Raji (cell line): ENCODE measurements around the gene SERPINH1.

Source experiments
- POLR2A ChIP-seq: IDR thresholded peaks from 2 replicates; pipeline ENCODE4 v1.6.1; 2011; ENCODE audit warnings: low read depth, low read length, control low read depth; ENCODE audit not compliant: insufficient read depth

Gene SERPINH1

GRCh38 chr11:75574698-75575602, 12.9 kb downstream of the SERPINH1 start:
- no peak for TF ChIP-seq POLR2A

- TF ChIP-seq POLR2A, result no peak
These were observed 14.0 kb downstream of the SERPINH1 start for GRCh38 chr11:75576017-75576416.

- TF ChIP-seq POLR2A, result no peak
These were observed 14.5 kb downstream of the SERPINH1 start for GRCh38 chr11:75576499-75576918.

DNA sequence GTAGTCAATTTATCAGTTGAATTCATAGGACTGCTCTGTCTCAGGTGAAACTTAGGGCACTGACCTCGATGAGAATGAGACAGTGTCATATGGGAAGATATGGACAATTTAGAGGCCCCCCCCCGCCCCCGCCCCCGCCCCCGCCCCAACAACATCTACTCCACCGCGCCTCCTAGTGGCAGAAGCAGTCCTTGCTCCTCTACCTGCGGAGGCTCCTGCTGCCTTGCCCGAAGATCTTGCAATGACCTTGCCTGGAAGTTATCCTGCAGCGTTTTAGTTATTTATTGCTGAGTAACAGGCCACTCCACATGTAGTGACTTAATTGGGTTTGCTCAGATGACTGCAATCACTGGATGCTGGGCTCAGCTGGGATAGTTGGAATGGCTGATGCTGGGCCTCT, 15.2 kb downstream of the SERPINH1 start:
- TF ChIP-seq POLR2A, result no peak

DNA sequence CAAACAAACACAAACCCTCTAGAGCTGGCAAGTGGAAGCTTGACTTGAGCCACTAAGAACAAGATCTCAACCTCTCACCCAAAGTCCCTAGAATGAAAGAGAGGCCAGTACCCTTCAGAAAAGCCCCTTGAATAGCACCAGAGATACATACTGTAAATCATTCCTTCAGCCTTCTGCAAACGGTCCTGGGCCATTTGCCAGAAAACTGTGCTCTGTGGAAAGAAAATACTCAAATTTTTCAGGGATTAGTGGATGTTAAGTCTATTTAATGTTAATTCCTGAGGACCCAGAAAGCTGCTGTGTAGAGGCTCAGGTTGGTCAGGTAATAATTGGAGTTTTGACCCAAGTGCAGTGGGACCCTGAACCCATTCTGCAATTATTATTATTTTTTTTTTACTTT, 16.9 kb downstream of the SERPINH1 start:
- no peak for TF ChIP-seq POLR2A

DNA sequence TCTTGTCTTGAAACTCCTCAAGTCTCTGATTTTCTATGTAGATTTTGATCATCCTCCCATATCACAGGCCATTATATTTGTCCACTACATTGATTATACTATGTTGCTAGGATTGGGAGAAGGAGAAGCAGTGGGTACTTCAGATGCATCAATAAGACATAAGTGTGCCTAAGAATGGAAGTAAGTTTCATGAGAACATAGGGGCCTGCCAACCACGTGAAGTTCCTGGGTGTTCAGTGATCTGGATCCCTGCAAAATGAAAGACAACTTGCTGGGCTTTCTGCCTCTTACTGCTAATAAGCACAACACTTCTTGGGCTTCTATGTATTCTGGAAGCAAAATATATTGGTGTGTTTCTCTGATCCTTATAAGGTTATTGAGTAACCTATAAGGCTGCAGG, 17.8 kb downstream of the SERPINH1 start:
- TF ChIP-seq POLR2A, result no peak

DNA sequence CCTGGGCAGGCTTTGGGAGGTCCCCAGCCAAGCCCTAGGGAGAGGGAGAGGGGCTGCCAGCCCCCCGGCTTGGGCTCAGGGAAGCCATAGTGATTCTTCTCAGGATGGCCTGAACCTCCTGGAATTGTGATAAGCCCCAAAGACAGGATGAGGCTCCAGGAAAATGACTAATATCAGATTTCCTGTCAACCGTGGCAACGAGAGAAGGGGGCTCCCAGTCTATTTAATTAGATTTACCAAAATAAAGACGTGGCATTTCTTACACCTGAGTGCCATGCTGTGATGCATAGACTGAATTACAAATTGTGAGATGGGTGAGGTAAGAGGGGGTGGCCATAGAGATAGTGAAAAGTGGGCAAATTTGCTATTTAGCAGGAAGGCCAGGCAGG, 20.4 kb downstream of the SERPINH1 start:
- TF ChIP-seq POLR2A, result no peak

GRCh38 chr11:75582895-75583717, 21.1 kb downstream of the SERPINH1 start:
- no peak for TF ChIP-seq POLR2A

GRCh38 chr11:75583718-75584658, 21.9 kb downstream of the SERPINH1 start:
- TF ChIP-seq POLR2A, result no peak

DNA sequence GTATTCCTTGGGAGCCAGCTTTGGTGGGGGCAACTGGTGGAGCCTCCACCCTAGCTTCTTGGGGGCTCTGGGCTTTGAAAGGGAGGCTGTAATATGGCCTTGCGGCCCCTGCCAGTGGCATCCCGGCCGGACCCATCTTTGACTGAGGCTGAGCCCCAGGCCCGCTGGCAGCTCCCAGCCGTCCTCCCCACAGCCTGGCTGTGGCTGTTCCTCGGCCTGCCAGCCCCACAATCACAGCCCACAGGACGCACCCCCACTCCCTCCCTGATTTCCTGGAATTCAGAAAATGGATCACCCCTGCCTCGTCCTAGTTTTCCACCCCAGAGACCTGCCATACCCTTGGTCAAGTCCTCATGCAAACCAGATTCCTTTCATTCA, 23.2 kb downstream of the SERPINH1 start:
- TF ChIP-seq POLR2A, result no peak

DNA sequence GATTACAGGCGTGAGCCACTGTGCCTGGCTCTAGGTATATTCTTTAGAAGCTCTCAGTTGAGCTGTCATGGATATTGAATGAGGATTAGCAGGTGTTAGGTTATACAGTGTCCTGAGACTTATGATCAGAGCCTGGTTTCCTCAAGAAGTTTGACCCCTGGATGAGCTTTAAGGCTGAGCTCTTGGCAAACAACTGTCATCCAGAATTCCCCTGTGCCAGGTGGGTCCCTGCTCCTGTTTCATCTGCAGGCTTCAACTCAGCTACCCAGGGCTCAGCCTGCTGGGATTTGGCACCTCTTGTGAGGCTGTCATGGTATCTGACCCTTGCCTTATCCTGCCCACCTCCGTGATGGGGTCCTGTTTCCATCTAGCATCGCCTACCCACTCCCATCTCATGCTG, 24.3 kb downstream of the SERPINH1 start:
- no peak for TF ChIP-seq POLR2A

GRCh38 chr11:75588051-75588481, 26.0 kb downstream of the SERPINH1 start:
- TF ChIP-seq POLR2A, result no peak

DNA sequence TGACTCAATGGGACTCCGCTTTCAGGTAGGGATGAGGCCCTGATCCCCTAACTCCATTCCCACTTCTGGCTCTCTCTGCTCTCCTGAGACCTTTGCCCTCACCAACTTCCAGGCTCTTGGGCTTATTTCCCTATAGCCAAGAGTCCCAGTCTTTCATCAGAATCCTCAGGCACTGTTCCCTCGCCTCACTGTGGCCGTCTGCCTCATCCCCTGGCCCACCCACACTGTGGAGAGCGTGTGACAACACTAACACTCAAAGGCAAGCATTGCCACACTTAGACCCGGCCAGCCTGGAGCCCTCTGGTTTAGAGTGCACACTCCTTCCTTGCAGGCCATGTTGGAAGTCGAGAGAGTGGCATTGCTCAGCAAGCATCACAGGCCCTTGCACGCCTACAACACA, 27.0 kb downstream of the SERPINH1 start:
- no peak for TF ChIP-seq POLR2A

DNA sequence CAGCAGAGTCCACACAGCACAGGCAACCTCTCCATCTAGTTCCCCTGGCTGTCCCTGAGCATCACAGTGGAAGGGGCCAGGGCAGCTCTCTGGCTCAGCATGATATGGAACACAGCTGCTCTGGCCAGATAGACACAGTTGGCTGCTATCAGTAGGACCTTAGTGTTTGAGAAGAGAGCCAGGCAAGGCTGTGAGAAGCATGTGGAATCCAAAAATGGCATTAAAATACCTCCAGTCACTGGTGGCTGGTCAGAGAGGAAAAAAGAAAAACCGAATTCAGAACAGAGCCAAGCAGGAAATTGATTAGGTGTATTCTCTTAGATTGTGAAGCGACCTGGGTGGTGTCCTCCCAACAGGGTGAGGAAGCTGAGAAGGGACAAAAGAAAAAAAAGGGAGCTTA, 27.9 kb downstream of the SERPINH1 start:
- no peak for TF ChIP-seq POLR2A

DNA sequence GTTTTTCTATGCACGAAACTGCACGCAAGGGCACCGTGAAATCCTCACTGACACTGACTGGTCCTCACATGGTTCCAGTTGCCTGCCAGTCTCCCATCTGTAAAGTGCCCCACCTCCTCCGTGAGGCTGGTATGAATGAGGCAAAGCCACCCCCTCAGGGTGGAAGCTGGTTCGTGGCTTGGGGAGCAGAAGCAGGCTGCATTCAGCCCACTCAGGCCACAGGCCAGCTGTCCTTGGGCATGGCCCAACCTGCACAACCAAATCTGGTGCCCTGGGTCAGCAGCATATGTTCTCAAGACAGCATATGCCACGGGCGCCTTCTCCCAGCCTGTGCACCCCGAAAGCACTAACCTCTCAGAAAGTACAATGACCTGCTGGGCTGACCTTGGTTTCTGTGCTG, 29.3 kb downstream of the SERPINH1 start:
- TF ChIP-seq POLR2A, result no peak
